Immature natural killer cell (primary cell): ENCODE measurements around the gene PHF21A. TPM values are rescaled to one million over a fixed set of nuclear protein-coding genes. Genes with fewer than 3 reads are reported as not detected.

Experiments used
- DNase-seq, 3 donors: peaks; one replicate each; pipeline ENCODE4 v3.0.0; 2022; ENCODE audit warnings: mixed read lengths in 1 of 3
- H3K27ac Mint-ChIP-seq, 6 donors: one replicate each; pipeline ENCODE4 v1.8.0; 2020; ENCODE audit warnings: mixed read lengths in 6 of 6, mild to moderate bottlenecking in 5 of 6, inconsistent platforms in 4 of 6, moderate library complexity in 3 of 6
- H3K27me3 Mint-ChIP-seq, 3 donors: one replicate each; pipeline ENCODE4 v1.8.0; 2020 to 2021; ENCODE audit warnings: low read depth in 3 of 3, mild to moderate bottlenecking in 3 of 3, mixed read lengths in 3 of 3, moderate library complexity in 3 of 3, inconsistent platforms in 1 of 3
- H3K36me3 Mint-ChIP-seq, 3 donors: one replicate each; pipeline ENCODE4 v1.8.0; 2020; ENCODE audit warnings: mixed read lengths in 3 of 3, inconsistent platforms in 2 of 3, mild to moderate bottlenecking in 2 of 3
- H3K4me1 Mint-ChIP-seq, 2 donors: one replicate each; pipeline ENCODE4 v1.8.0; 2020; ENCODE audit warnings: inconsistent platforms in 2 of 2, mild to moderate bottlenecking in 2 of 2, mixed read lengths in 2 of 2, moderate library complexity in 1 of 2
- H3K4me3 Mint-ChIP-seq, 5 donors: one replicate each; pipeline ENCODE4 v1.8.0; 2020; ENCODE audit warnings: mild to moderate bottlenecking in 5 of 5, mixed read lengths in 5 of 5, inconsistent platforms in 3 of 5, moderate library complexity in 3 of 5
- H3K9me3 Mint-ChIP-seq, 6 donors: one replicate each; pipeline ENCODE4 v1.8.0; 2020; ENCODE audit warnings: mild to moderate bottlenecking in 6 of 6, mixed read lengths in 6 of 6, inconsistent platforms in 4 of 6, moderate library complexity in 3 of 6
- polyA plus RNA-seq, 3 donors: library from polyadenylated mRNA; unstranded; fragments of 300-500 nt; fragmentation: Illumina TruSeq; gene quantifications; one replicate each; pipeline ENCODE4 v1.2.3, GENCODE V29; 2021

Gene PHF21A
- polyA plus RNA-seq, 3 donors from 2014 or later, result 4.4 to 21.3 (median 5.8) TPM

DNA sequence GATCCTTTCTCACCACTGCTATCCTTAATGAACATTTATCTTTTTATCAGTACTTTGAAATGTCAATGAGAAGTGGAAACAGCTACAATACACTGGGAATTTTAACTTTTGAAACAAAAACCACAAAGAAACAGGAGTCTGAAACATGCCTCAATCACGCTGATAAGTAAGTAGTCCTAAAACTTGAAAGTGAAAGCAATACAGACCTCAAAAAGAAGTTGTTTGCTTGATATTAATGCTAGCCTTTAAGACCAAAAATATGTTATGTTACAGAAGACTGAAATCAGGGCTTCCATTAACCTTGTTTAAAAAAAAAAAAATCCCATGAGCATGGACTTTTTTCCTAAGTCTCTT, 21.3 kb downstream of the PHF21A start:
- Mint-ChIP-seq H3K4me1 (peaks cover 63 to 74% of the 10 kb centered on the region in 2 donors), H3K9me3 (no peaks in the 10 kb centered on the region), H3K27me3 (no peaks in the 10 kb centered on the region), H3K4me3 (peak overlapping the region; percentile 72 to 82 (median 78)), H3K27ac (peak overlapping the region; percentile 82 to 98 (median 92)), H3K36me3 (peaks cover 0 to 4% (median 0%) of the 10 kb centered on the region in 3 donors)
- DNase-seq, result peak; percentile 16 to 32 (median 28)

GRCh38 chr11:46090375-46090774, 30.9 kb downstream of the PHF21A start:
- Mint-ChIP-seq H3K4me1 (peaks cover 5 to 15% of the 10 kb centered on the region in 2 donors), H3K27me3 (no peaks in the 10 kb centered on the region), H3K4me3 (no peak overlapping the region), H3K36me3 (peaks cover 0 to 8% (median 0%) of the 10 kb centered on the region in 3 donors), H3K27ac (no peak overlapping the region), H3K9me3 (no peaks in the 10 kb centered on the region)
- no peak for DNase-seq

GRCh38 chr11:46079662-46080061, 41.6 kb downstream of the PHF21A start:
- Mint-ChIP-seq H3K36me3 (peaks cover 5 to 41% (median 7%) of the 10 kb centered on the region in 3 donors), H3K4me1 (peaks cover 3 to 20% of the 10 kb centered on the region in 2 donors), H3K27ac (peak overlapping the region in 2 of 6 donors; percentile 8 to 20), H3K27me3 (peaks cover 0 to 4% (median 0%) of the 10 kb centered on the region in 3 donors), H3K4me3 (no peak overlapping the region), H3K9me3 (no peaks in the 10 kb centered on the region)
- DNase-seq, result no peak

GRCh38 chr11:46075928-46076327, 45.3 kb downstream of the PHF21A start:
- peaks cover 0 to 29% (median 11%) of the 10 kb centered on the region in 3 donors for H3K36me3 Mint-ChIP-seq
- no peak for DNase-seq
- H3K9me3 Mint-ChIP-seq, result no peaks in the 10 kb centered on the region
- H3K4me1 Mint-ChIP-seq, result peaks cover 7 to 21% of the 10 kb centered on the region in 2 donors
- H3K27me3 Mint-ChIP-seq, result peaks cover 0 to 2% (median 0%) of the 10 kb centered on the region in 3 donors
- no peak overlapping the region for H3K4me3 Mint-ChIP-seq
- H3K27ac Mint-ChIP-seq, result peak overlapping the region in 1 of 6 donors; percentile 3

- DNase-seq, result no peak
- Mint-ChIP-seq H3K36me3 (peaks cover 0 to 28% (median 11%) of the 10 kb centered on the region in 3 donors), H3K9me3 (no peaks in the 10 kb centered on the region), H3K27me3 (peaks cover 0 to 2% (median 0%) of the 10 kb centered on the region in 3 donors), H3K4me3 (no peak overlapping the region), H3K27ac (peak overlapping the region in 2 of 6 donors; percentile 69 to 76), H3K4me1 (peaks cover 7 to 21% of the 10 kb centered on the region in 2 donors)
Observed at GRCh38 chr11:46075168-46075567, 46.1 kb downstream of the PHF21A start.

DNA sequence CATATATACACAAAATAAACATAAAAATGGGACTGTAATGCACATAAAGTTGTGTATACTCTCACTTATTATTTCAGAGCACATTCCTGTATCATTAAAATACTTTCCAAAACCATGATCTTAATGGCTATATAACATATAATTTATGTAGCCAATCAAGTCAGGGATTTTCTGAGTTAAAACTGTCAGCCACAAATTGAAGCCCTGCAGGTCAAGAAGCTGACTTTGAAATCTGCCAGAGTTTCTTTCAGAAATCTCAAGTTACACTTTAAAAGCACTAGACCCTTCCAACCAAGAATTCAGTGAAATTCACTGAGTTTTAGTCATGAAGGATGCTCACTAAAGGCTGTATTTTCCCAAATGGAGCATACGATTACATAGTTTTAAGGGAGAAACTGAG, 47.6 kb downstream of the PHF21A start:
- DNase-seq, result no peak
- H3K9me3 Mint-ChIP-seq, result no peaks in the 10 kb centered on the region
- peaks cover 6 to 21% of the 10 kb centered on the region in 2 donors for H3K4me1 Mint-ChIP-seq
- no peak overlapping the region for H3K27ac Mint-ChIP-seq
- no peak overlapping the region for H3K4me3 Mint-ChIP-seq
- peaks cover 0 to 2% (median 0%) of the 10 kb centered on the region in 3 donors for H3K27me3 Mint-ChIP-seq
- H3K36me3 Mint-ChIP-seq, result peaks cover 0 to 20% (median 11%) of the 10 kb centered on the region in 3 donors

DNA sequence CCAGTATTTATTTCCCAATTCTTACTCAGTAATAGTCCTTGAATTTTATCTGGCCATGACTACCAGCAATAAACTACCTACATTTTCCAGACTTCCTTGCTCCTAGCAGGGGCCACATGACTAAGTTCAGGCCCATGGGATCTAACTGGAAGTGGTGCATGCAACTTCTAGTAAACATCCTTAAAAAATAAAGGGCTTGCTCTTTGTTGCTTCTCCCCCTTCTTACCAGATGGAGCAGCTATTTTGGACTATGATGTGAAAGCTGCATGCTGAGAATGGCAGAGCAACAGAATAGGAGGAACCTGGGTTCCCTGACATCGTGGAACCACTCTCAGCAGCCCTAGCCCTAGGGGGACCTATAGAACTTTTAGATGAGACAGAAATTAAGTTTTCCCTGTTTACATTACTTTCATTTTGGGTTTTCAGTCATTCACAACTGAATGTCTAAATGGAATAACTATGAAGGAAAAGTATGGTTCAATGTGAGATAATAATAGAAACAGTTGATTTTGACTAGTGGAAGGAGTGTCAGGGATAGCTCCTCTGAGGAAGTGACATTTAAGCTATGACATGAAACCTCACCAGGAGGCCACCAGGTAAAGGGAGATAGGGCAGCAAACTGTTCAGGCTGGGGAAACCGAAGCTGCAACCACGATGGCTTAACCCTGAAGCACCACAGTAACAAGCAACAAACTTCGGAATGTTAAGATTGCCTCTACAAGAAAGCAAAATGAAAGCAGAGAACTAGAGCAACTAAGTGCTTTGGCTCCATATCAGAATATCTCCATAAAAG, 48.9 kb downstream of the PHF21A start:
- peaks cover 3 to 28% (median 11%) of the 10 kb centered on the region in 3 donors for H3K36me3 Mint-ChIP-seq
- H3K27me3 Mint-ChIP-seq, result no peaks in the 10 kb centered on the region
- H3K4me3 Mint-ChIP-seq, result no peak overlapping the region
- no peak for DNase-seq
- peak overlapping the region in 3 of 6 donors; percentile 17 to 51 (median 31) for H3K27ac Mint-ChIP-seq
- H3K9me3 Mint-ChIP-seq, result no peaks in the 10 kb centered on the region
- peaks cover 8 to 30% of the 10 kb centered on the region in 2 donors for H3K4me1 Mint-ChIP-seq

- Mint-ChIP-seq H3K36me3 (peaks cover 3 to 23% (median 9%) of the 10 kb centered on the region in 3 donors), H3K27ac (no peak overlapping the region), H3K4me1 (peaks cover 8 to 24% of the 10 kb centered on the region in 2 donors), H3K27me3 (no peaks in the 10 kb centered on the region), H3K9me3 (no peaks in the 10 kb centered on the region), H3K4me3 (no peak overlapping the region)
- no peak for DNase-seq
Observed at GRCh38 chr11:46071091-46071490, 50.2 kb downstream of the PHF21A start.

DNA sequence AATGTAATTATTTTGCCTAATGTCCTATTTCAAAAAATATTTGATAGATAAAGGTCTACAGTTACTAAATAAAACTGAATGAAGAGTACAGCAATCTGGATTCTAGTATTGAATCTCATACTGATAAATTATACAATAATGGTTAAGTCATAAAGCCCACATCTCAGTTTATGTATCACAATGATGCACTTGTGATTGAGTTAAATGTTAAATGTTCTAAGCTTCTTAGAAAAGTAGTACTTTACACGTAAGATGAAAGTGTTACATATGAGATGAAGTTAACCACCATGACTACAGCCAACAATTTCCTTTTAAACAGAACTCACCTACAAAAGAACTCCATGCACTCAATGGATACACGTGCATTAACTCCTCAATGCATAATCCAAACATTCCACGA, 51.7 kb downstream of the PHF21A start:
- H3K4me3 Mint-ChIP-seq, result no peak overlapping the region
- H3K27me3 Mint-ChIP-seq, result no peaks in the 10 kb centered on the region
- no peak overlapping the region for H3K27ac Mint-ChIP-seq
- H3K36me3 Mint-ChIP-seq, result peaks cover 3 to 20% (median 4%) of the 10 kb centered on the region in 3 donors
- H3K9me3 Mint-ChIP-seq, result no peaks in the 10 kb centered on the region
- no peak for DNase-seq
- peaks cover 8 to 34% of the 10 kb centered on the region in 2 donors for H3K4me1 Mint-ChIP-seq

DNA sequence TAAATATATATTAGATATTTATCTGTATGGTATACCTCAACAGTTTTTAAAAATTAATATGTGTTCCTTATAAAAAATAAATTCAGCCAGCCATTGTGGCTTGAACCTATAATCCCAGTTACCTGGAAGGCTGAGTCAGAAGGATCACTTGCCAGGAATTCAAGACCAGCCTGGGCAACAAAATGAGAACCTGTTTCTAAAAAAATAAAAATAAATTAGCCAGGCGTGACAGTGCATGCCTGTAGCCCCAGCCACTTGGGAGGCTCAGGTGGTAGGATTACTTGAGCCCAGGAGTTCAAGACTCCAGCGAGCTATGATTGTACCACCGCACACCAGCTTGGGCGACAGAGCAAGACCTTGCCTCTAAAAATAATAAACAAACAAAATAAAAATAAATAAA, 54.9 kb downstream of the PHF21A start:
- Mint-ChIP-seq H3K27me3 (peaks cover 0 to 2% (median 0%) of the 10 kb centered on the region in 3 donors), H3K9me3 (no peaks in the 10 kb centered on the region), H3K36me3 (peaks cover 0 to 23% (median 3%) of the 10 kb centered on the region in 3 donors), H3K27ac (no peak overlapping the region), H3K4me1 (peaks cover 9 to 33% of the 10 kb centered on the region in 2 donors), H3K4me3 (no peak overlapping the region)
- no peak for DNase-seq

DNA sequence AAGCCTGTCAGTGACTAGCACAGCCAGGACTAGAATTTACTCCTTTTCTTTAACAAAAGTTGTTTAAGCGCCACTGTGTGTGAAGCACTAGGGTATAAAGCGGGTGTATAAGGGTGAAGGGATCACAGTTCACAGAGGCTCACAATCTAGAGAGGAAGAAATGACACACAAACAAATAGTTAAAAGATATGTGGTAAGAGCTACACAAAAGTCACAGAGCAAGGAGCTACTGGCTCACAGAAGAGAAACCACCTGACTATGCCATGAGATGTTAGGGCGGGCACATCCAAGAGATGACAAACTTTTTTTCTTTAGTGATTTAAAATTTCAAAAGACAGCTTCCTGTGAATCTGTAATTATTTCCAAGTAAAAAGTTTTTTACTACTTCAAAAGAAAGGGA, 55.6 kb downstream of the PHF21A start:
- no peak overlapping the region for H3K27ac Mint-ChIP-seq
- no peak overlapping the region for H3K4me3 Mint-ChIP-seq
- H3K36me3 Mint-ChIP-seq, result peaks cover 0 to 25% (median 8%) of the 10 kb centered on the region in 3 donors
- no peak for DNase-seq
- peaks cover 0 to 2% (median 0%) of the 10 kb centered on the region in 3 donors for H3K27me3 Mint-ChIP-seq
- H3K9me3 Mint-ChIP-seq, result no peaks in the 10 kb centered on the region
- H3K4me1 Mint-ChIP-seq, result peaks cover 9 to 33% of the 10 kb centered on the region in 2 donors

DNA sequence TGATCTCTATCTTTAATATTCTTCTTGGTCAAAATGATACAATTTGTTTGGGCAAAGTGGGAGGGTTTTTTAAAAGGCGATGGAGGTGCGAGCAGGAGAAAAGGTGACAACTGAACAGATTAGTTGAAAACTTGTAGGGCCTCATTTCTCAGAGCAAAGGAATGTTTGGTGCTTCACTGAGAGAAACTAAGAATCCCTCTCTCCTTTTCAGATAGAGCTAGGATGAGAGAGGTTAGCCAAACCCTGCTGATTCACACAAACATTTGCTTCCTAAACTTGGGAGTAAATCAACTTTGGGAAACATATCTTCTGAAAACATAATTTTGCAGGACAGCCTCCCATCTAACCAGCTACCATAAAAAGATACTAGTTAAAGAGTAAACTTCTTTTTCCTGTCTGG, 57.0 kb downstream of the PHF21A start:
- no peak overlapping the region for H3K4me3 Mint-ChIP-seq
- H3K36me3 Mint-ChIP-seq, result peaks cover 0 to 27% (median 10%) of the 10 kb centered on the region in 3 donors
- no peaks in the 10 kb centered on the region for H3K9me3 Mint-ChIP-seq
- H3K27me3 Mint-ChIP-seq, result peaks cover 0 to 2% (median 0%) of the 10 kb centered on the region in 3 donors
- no peak for DNase-seq
- peaks cover 7 to 32% of the 10 kb centered on the region in 2 donors for H3K4me1 Mint-ChIP-seq
- no peak overlapping the region for H3K27ac Mint-ChIP-seq

DNA sequence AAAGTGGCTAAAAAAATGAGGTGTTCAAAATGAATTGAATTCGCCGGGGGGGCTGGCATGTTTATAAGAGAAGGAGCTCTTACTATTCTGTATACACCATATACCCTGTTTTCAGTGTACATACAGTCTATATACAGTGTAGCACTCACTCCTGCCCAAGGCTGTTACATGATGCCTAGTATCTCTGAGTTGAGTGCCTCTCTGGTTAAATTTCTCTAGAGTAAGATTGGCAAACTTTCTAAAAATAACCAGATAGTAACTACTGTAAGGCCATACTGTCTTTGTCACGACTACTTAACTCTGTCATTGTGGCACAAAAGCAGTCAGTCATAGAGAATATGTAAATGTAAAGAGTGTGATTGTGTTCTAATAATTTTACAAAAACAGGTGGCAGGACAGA, 58.1 kb downstream of the PHF21A start:
- Mint-ChIP-seq H3K4me1 (peaks cover 10 to 30% of the 10 kb centered on the region in 2 donors), H3K36me3 (peaks cover 0 to 24% (median 14%) of the 10 kb centered on the region in 3 donors), H3K27ac (no peak overlapping the region), H3K9me3 (no peaks in the 10 kb centered on the region), H3K27me3 (peaks cover 0 to 2% (median 0%) of the 10 kb centered on the region in 3 donors), H3K4me3 (no peak overlapping the region)
- no peak for DNase-seq

DNA sequence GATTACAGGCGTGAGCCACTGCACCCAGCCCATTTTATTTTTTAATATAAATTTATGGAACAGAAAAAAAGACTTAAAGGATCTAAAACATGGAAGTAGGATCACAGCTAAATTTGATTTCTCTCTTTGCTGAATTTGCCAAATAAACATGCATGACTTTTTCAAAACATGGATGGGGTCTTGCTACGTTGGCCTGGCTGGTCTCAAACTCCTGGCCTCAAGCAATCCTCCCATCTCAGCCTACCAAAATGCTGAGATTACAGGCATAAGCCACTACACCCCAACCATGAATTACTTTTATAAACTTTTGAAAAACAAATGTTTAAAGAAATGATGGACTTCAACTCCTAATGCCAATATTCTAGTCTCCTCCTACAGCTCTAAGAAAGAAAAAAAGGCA, 61.2 kb downstream of the PHF21A start:
- no peak overlapping the region for H3K4me3 Mint-ChIP-seq
- peaks cover 10 to 34% of the 10 kb centered on the region in 2 donors for H3K4me1 Mint-ChIP-seq
- peaks cover 0 to 14% (median 11%) of the 10 kb centered on the region in 3 donors for H3K36me3 Mint-ChIP-seq
- DNase-seq, result no peak
- no peaks in the 10 kb centered on the region for H3K9me3 Mint-ChIP-seq
- H3K27ac Mint-ChIP-seq, result no peak overlapping the region
- peaks cover 0 to 2% (median 0%) of the 10 kb centered on the region in 3 donors for H3K27me3 Mint-ChIP-seq
